Stimulated activated naive B cell treated with anti-CD40 and anti-IgM and Interleukin-4, amounts not matched to agents 10 μg/mL and 1 μg/mL and 100 μg/mL, for 72 hours (primary cell): ENCODE results near the gene APAF1.
"Not testable (repeated sequence)": the region's sequence is repeated elsewhere in the genome, so short reads cannot be mapped to it uniquely, and the experiment has no call there.

ENCODE experiments used
- ATAC-seq, 2 donors: fragments of 150-1000 bp; cut with Tn5 transposase; replicated peaks; 2 replicates each; pipeline ENCODE4 v1.10.0; 2021; ENCODE audit warnings: moderate library complexity in 1 of 2
- DNase-seq: peaks from one replicate; pipeline ENCODE4 v3.0.0; 2021
- H3K27ac Mint-ChIP-seq: one replicate; pipeline ENCODE4 v1.8.0; 2022; ENCODE audit warnings: mild to moderate bottlenecking, mixed read lengths
- H3K27me3 Mint-ChIP-seq, 2 donors: one replicate each; pipeline ENCODE4 v1.8.0; 2022; ENCODE audit warnings: mixed read lengths in 2 of 2
- H3K36me3 Mint-ChIP-seq, 2 donors: one replicate each; pipeline ENCODE4 v1.8.0; 2022; ENCODE audit warnings: mixed read lengths in 2 of 2, mild to moderate bottlenecking in 1 of 2
- H3K4me1 Mint-ChIP-seq, 2 donors: one replicate each; pipeline ENCODE4 v1.8.0; 2022; ENCODE audit warnings: mixed read lengths in 2 of 2, mild to moderate bottlenecking in 1 of 2
- H3K4me3 Mint-ChIP-seq, 2 donors: one replicate each; pipeline ENCODE4 v1.8.0; 2022; ENCODE audit warnings: mild to moderate bottlenecking in 2 of 2, mixed read lengths in 2 of 2, moderate library complexity in 1 of 2
- H3K9me3 Mint-ChIP-seq, 2 donors: one replicate each; pipeline ENCODE4 v1.8.0; 2022; ENCODE audit warnings: mixed read lengths in 2 of 2, mild to moderate bottlenecking in 1 of 2

APAF1 gene

GRCh38 chr12:98744680-98745079 is 99.6 kb downstream of the APAF1 start:
- Mint-ChIP-seq H3K4me3 (no peak overlapping the region), H3K9me3 (peaks cover 5% of the 10 kb centered on the region in 2 donors), H3K27me3 (peaks cover 49 to 50% of the 10 kb centered on the region in 2 donors), H3K4me1 (peaks cover 8 to 9% of the 10 kb centered on the region in 2 donors), H3K36me3 (peaks cover 0 to 2% of the 10 kb centered on the region in 2 donors), H3K27ac (no peak overlapping the region)
- no peak for DNase-seq
- no peak for ATAC-seq

DNA sequence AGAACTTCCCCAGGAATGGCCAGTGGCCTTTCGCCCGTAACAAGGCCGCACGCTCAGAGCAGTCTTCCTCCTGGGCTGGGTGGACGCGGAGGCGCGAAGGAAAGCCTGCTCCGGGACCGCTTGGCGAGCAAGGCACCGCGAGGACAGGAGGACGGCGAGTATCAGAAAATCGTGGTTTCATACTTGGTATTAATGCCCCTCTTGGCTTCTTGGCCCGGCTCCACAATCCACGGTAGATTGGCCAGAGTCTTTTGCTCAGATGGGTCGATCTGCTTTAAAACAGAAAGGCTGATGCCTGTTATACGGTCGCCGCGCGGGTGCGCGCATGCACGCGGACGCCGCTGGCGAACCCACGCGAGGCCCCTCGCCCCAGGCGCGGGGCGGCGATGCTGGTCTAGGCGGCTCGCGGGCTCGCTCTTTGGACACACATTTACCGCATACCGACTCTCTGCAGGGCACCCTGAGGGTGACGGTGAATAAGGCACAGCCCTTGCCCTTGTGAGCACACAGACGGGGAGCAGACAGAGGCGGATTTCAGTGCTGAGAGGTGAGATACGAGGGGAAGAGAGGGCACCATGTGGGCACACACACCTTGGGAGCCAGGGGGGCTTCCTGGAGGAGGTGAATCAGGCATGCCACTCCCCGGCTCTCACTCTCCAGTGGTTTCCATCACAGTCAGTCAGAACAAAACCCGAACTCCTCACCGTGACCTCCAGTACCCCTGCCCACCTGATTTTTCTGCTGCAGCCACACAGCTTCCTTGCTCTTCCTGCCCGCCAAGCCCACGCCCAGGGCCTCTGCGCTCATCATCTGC is 100.7 kb downstream of the APAF1 start:
- DNase-seq (no peak), ATAC-seq (peak; percentile 45 to 53)
- Mint-ChIP-seq H3K4me3 (peak overlapping the region; percentile 58 to 73), H3K9me3 (peaks cover 5% of the 10 kb centered on the region in 2 donors), H3K27ac (no peak overlapping the region), H3K4me1 (peaks cover 8 to 9% of the 10 kb centered on the region in 2 donors), H3K36me3 (peaks cover 0 to 2% of the 10 kb centered on the region in 2 donors), H3K27me3 (peaks cover 56 to 58% of the 10 kb centered on the region in 2 donors)

DNA sequence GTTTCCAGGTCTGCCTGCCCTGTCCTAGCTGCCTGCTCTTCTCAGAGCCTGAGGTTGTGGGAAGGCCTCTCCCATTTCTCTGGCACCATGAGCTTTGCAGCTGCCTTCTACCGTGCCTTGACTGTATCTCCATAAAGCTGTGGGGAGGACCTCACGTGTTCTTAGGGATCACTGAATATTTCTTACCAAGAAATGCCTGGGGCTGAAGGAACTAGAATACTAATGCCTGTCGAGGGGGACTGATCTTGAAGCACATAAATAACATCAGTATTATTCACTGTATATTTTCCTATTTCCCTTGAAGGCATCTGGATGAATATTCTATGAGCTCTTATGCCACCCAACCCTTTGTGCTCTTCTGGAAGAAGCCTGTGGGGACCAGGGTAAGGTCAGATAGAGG is 103.4 kb downstream of the APAF1 start:
- Mint-ChIP-seq H3K9me3 (no peaks in the 10 kb centered on the region), H3K4me1 (peaks cover 7 to 8% of the 10 kb centered on the region in 2 donors), H3K27me3 (peaks cover 39 to 47% of the 10 kb centered on the region in 2 donors), H3K4me3 (no peak overlapping the region), H3K27ac (no peak overlapping the region), H3K36me3 (no peaks in the 10 kb centered on the region)
- ATAC-seq (no peak), DNase-seq (no peak)

GRCh38 chr12:98750511-98750910 is 105.4 kb downstream of the APAF1 start:
- Mint-ChIP-seq H3K27me3 (peaks cover 47 to 60% of the 10 kb centered on the region in 2 donors), H3K4me1 (peaks cover 8 to 9% of the 10 kb centered on the region in 2 donors), H3K27ac (no peak overlapping the region), H3K9me3 (no peaks in the 10 kb centered on the region), H3K36me3 (no peaks in the 10 kb centered on the region), H3K4me3 (no peak overlapping the region)
- no peak for ATAC-seq
- no peak for DNase-seq

- ATAC-seq, result no peak
- H3K9me3 Mint-ChIP-seq, result no peaks in the 10 kb centered on the region
These were observed 106.6 kb downstream of the APAF1 start for GRCh38 chr12:98751580-98752115.

GRCh38 chr12:98752726-98753125 is 107.6 kb downstream of the APAF1 start:
- Mint-ChIP-seq H3K9me3 (no peaks in the 10 kb centered on the region), H3K4me3 (no peak overlapping the region)

More at GRCh38 chr12:98751580-98752115, 106.6 kb downstream of the APAF1 start:
- Mint-ChIP-seq H3K27me3 (peaks cover 39 to 50% of the 10 kb centered on the region in 2 donors), H3K4me1 (peaks cover 0 to 2% of the 10 kb centered on the region in 2 donors), H3K36me3 (no peaks in the 10 kb centered on the region), H3K4me3 (no peak overlapping the region), H3K27ac (no peak overlapping the region)
- no peak for DNase-seq

GRCh38 chr12:98754095-98754494 is 109.0 kb downstream of the APAF1 start:
- peaks cover 22 to 34% of the 10 kb centered on the region in 2 donors for H3K27me3 Mint-ChIP-seq
- H3K9me3 Mint-ChIP-seq, result no peaks in the 10 kb centered on the region
- ATAC-seq (peak; percentile 73 to 92), DNase-seq (peak; percentile 10)
- peaks cover 0 to 2% of the 10 kb centered on the region in 2 donors for H3K4me1 Mint-ChIP-seq
- H3K36me3 Mint-ChIP-seq, result no peaks in the 10 kb centered on the region
- no peak overlapping the region for H3K4me3 Mint-ChIP-seq
- no peak overlapping the region for H3K27ac Mint-ChIP-seq

More at GRCh38 chr12:98752726-98753125, 107.6 kb downstream of the APAF1 start:
- no peak for DNase-seq
- H3K36me3 Mint-ChIP-seq, result no peaks in the 10 kb centered on the region
- ATAC-seq, result no peak
- H3K4me1 Mint-ChIP-seq, result peaks cover 0 to 2% of the 10 kb centered on the region in 2 donors
- peaks cover 28 to 45% of the 10 kb centered on the region in 2 donors for H3K27me3 Mint-ChIP-seq
- no peak overlapping the region for H3K27ac Mint-ChIP-seq

DNA sequence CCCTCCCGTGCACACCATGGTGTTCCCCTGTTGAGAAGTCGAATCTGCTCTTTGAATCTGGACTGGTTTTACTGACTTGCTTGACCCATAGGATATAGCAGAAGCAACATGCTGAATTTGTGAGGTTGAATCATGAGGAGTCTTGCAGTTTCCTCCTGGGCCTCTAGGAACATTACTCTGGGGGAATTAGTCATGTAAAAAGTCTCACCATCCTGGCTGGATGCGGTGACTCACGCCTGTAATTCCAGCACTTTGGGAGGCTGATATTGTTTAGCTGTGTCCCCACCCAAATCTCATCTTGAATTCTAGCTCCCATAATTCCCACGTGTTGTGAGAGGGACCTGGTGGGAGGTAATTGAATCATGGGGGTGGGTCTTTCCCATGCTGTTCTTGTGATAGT is 110.8 kb downstream of the APAF1 start:
- DNase-seq, H3K4me1 Mint-ChIP-seq, H3K9me3 Mint-ChIP-seq, H3K36me3 Mint-ChIP-seq, H3K4me3 Mint-ChIP-seq, ATAC-seq, H3K27ac Mint-ChIP-seq: not testable (repeated sequence)
- peaks cover 9 to 19% of the 10 kb centered on the region in 2 donors for H3K27me3 Mint-ChIP-seq

DNA sequence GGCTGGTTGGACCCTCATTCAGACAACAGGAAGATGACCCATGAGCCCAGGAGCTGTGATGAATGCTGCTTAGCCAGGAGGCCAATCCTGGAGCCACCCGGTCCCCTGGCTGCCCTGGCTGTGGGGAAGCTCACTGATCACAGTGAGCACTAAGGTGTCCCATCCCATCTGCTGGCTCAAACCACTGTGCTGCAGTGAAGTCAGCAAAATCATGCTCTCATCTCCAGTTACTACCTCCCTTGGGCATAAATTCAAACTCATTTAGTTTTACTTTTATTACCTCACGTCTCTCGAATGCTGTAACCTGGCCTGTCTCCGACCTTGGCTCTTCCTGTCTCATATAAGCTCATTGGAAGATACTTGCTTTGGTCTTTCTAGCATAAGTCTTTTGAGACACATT is 112.4 kb downstream of the APAF1 start:
- DNase-seq, result no peak
- ATAC-seq, result no peak
- Mint-ChIP-seq H3K9me3 (no peaks in the 10 kb centered on the region), H3K4me1 (peaks cover 0 to 2% of the 10 kb centered on the region in 2 donors), H3K27me3 (peaks cover 9 to 19% of the 10 kb centered on the region in 2 donors), H3K4me3 (no peak overlapping the region), H3K36me3 (no peaks in the 10 kb centered on the region), H3K27ac (no peak overlapping the region)

GRCh38 chr12:98758331-98758730 is 113.2 kb downstream of the APAF1 start:
- no peak for ATAC-seq
- H3K36me3 Mint-ChIP-seq, result no peaks in the 10 kb centered on the region
- no peak for DNase-seq
- no peaks in the 10 kb centered on the region for H3K9me3 Mint-ChIP-seq
- H3K27ac Mint-ChIP-seq, result no peak overlapping the region
- peaks cover 9 to 19% of the 10 kb centered on the region in 2 donors for H3K27me3 Mint-ChIP-seq
- no peak overlapping the region for H3K4me3 Mint-ChIP-seq
- H3K4me1 Mint-ChIP-seq, result peaks cover 0 to 2% of the 10 kb centered on the region in 2 donors

GRCh38 chr12:98763656-98764055 is 118.6 kb downstream of the APAF1 start:
- Mint-ChIP-seq H3K9me3 (no peaks in the 10 kb centered on the region), H3K27ac (no peak overlapping the region), H3K27me3 (peaks cover 6 to 7% of the 10 kb centered on the region in 2 donors), H3K4me1 (no peaks in the 10 kb centered on the region), H3K36me3 (no peaks in the 10 kb centered on the region), H3K4me3 (no peak overlapping the region)
- DNase-seq, result no peak
- no peak for ATAC-seq

GRCh38 chr12:98767248-98767647 is 122.2 kb downstream of the APAF1 start:
- no peak overlapping the region for H3K4me3 Mint-ChIP-seq
- ATAC-seq (no peak), DNase-seq (no peak)
- no peaks in the 10 kb centered on the region for H3K36me3 Mint-ChIP-seq
- no peak overlapping the region for H3K27ac Mint-ChIP-seq
- H3K4me1 Mint-ChIP-seq, result no peaks in the 10 kb centered on the region
- H3K9me3 Mint-ChIP-seq, result peaks cover 2 to 3% of the 10 kb centered on the region in 2 donors
- H3K27me3 Mint-ChIP-seq, result peaks cover 6 to 9% of the 10 kb centered on the region in 2 donors

GRCh38 chr12:98769068-98769467 is 124.0 kb downstream of the APAF1 start:
- Mint-ChIP-seq H3K36me3 (no peaks in the 10 kb centered on the region), H3K27me3 (peaks cover 6 to 11% of the 10 kb centered on the region in 2 donors), H3K9me3 (peaks cover 4% of the 10 kb centered on the region in 2 donors), H3K27ac (no peak overlapping the region), H3K4me1 (no peaks in the 10 kb centered on the region), H3K4me3 (no peak overlapping the region)
- no peak for DNase-seq
- no peak for ATAC-seq

GRCh38 chr12:98770230-98770629 is 125.1 kb downstream of the APAF1 start:
- Mint-ChIP-seq H3K36me3 (no peaks in the 10 kb centered on the region), H3K4me3 (no peak overlapping the region), H3K27me3 (peaks cover 0 to 11% of the 10 kb centered on the region in 2 donors), H3K4me1 (no peaks in the 10 kb centered on the region), H3K9me3 (peaks cover 4% of the 10 kb centered on the region in 2 donors), H3K27ac (no peak overlapping the region)
- DNase-seq, result no peak
- ATAC-seq, result no peak
